VCaP (cell line): ENCODE measurements around the gene CNN2.

Experiments used
- H3K27ac ChIP-seq: fragments of 450-650 bp; 2 replicates; pipeline ENCODE4 v1.5.1; 2017
- TF ChIP-seq, protein P1 (sequence below): fragments of 450-650 bp; conservative IDR thresholded peaks from 2 replicates; pipeline ENCODE4 v1.5.1; 2017; ENCODE audit warnings: mild to moderate bottlenecking, moderate library complexity

Gene CNN2

DNA sequence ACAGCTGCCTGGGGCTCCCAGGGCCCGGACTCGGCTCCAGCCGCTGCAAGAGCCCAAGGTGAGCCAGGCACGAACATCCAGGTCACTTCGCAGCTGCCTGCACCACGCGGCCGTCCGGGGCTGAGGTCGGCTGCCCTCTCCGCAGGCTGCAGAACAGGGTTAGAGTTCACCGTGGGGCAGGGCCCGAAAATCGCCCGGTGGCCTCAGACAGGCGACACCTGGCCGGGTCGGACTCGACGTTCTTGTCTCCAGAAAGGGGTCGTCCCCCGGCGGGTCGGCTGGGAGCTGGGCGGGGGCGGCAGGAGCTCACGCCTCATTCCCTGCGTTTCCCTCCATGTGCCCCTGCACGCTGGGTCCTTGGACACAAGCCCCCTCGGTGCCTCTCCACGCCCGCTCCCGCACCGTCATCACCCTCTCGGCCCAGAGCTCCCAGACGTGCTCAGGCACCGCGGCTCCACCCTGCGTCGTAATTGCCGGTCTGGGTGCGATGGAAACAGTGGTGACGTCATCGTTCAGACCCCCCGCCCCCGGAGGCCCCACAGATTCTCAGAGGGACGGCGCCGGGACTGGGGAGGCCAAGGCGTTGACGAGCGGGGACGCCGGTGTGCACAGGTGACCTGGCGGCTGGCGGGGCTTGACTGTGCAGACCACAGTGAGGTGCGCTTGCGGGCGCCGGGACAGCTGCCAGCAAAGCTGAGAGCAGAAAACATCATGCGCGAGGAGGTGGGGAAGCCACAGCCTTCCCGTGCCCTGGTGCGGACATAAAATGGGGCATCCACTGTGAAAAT lies 30.2 kb upstream of the CNN2 start:
- no peak overlapping the region for H3K27ac ChIP-seq
- TF ChIP-seq, protein P1, sequence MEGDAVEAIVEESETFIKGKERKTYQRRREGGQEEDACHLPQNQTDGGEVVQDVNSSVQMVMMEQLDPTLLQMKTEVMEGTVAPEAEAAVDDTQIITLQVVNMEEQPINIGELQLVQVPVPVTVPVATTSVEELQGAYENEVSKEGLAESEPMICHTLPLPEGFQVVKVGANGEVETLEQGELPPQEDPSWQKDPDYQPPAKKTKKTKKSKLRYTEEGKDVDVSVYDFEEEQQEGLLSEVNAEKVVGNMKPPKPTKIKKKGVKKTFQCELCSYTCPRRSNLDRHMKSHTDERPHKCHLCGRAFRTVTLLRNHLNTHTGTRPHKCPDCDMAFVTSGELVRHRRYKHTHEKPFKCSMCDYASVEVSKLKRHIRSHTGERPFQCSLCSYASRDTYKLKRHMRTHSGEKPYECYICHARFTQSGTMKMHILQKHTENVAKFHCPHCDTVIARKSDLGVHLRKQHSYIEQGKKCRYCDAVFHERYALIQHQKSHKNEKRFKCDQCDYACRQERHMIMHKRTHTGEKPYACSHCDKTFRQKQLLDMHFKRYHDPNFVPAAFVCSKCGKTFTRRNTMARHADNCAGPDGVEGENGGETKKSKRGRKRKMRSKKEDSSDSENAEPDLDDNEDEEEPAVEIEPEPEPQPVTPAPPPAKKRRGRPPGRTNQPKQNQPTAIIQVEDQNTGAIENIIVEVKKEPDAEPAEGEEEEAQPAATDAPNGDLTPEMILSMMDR: no peak

DNA sequence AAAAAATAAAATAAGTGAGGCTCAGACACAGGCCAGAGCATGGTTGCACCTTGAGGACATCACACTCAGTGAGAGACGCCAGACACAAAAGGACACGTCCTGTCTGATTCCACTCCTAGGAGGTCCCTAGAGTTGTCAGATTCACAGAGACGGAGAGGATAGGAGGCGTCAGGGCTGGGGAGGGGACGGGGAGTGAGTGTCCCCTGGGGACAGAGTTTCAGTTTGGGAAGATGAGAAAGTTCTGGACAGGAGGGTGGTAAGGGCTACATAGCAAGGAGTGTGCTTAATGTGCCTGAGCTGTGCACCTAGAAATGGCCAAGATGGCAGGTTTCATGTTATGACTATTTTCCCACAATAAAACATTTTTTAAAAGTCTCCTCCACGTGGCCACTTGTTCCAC lies 28.3 kb upstream of the CNN2 start:
- TF ChIP-seq, protein P1: no peak

DNA sequence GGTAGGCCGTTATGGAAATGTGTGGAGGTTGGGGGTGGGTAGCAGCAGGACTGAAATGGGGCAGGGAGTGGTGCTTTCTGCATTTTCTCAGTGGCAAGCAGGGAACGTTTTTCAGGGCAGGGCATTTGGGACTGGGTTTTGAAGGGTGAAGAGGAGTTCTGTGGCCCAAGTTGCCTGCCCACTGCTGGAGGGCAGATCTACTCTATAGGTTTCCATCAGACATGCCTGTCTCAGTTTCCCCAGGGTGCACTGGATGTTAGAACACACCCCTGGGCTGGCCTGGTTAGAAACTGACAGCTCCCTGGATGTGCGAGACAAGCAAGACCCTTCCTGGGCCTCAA lies 27.1 kb upstream of the CNN2 start:
- H3K27ac ChIP-seq: no peak overlapping the region

More for the DNA sequence above, 28.3 kb upstream of the CNN2 start:
- no peak overlapping the region for H3K27ac ChIP-seq

DNA sequence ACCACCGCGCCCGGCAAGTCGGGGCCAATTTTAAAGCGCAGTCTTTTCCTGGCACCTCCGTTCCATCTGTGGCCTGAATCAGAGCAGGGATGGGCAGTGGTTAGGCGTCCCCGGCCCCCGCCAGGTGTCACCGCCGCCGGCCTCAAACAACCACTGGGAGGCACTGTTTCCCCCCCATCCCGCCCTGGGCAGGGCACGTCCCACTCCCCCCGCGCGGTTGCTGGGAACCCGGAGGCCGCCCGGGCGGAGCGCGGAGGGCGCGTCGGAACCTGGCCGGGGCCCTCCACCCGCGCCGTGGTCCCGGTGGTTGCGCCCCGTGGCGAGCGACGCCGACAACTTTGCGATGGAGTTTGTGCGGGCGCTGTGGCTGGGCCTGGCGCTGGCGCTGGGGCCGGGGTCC lies 26.3 kb upstream of the CNN2 start, which contains the start of gene GRIN3B:
GRIN3B (plus strand) TSS at position 325 of the 400 bp plus-strand sequence; CDS start at position 344, 19 bp downstream.
- H3K27ac ChIP-seq: no peak within 1 kb of the TSS
- TF ChIP-seq, protein P1: peak; percentile 75

More for the DNA sequence above, 27.1 kb upstream of the CNN2 start:
- TF ChIP-seq, protein P1: no peak

DNA sequence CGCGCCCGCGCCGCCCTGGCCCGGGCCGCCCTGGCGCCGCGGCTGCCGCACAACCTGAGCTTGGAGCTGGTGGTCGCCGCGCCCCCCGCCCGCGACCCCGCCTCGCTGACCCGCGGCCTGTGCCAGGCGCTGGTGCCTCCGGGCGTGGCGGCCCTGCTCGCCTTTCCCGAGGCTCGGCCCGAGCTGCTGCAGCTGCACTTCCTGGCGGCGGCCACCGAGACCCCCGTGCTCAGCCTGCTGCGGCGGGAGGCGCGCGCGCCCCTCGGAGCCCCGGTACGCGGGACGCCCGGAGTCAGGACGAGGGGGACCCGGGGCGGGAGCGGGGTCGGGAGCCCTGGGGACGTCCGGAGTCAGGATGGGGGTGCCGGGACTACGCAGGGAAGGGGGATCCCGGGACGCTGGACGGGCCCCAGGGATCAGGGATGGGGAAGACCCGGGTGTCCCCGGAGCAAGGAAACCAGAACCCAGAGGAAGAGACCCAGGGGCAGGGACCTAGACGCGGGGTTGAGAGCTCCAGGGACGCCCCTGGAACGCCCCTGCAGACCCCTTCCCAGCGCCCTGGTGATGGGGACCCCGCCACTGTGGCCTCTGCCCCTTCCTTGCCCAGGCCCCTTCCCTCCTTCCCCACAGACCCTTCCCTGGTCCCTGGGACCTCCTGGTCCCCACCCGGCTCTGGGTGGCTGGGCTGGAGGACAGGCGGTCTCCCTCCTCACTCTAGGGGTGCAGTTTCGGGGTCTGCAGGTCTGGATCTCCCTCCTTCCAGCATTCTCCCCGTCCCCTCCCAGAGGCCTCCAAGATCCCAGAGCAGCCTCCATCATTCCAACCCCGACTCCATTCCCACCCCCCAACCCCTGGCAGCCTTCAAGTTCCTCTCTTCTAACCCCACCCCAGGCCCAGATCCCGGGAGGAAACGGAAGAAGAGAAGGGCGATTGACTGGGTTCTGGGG lies 25.5 kb upstream of the CNN2 start:
- no peak overlapping the region for H3K27ac ChIP-seq
- TF ChIP-seq, protein P1: no peak

DNA sequence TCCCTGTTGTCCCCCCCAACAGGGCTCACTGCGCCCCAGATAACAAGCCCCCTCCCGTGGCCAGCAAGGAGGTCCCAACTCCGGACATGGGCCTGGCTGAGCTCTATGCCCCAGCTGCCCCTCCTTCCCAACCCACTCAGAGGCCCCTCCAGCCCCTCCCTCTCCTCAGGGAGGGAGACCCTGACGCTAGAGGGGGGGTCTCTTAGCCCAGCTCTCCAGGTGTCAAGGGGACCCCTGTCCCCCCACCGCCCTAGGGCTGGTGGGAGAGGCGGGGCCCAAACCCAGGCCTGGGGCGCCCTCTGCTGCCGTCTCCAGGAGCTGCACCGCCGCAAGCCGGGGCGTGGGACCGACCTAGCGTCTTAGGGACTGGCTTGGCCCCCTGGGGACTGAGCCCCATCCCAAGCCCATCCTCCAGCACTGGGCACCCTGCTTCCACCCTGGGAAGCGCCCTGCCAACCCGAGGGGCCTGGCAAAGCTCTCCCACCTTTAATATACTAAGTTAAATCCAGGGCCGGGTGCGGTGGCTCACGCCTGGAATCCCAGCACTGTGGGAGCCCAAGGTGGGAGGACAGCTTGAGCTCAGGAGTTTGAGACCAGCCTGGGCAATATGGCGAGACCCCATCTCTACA lies 24.8 kb upstream of the CNN2 start:
- no peak overlapping the region for H3K27ac ChIP-seq
- TF ChIP-seq, protein P1: peak; percentile 93

DNA sequence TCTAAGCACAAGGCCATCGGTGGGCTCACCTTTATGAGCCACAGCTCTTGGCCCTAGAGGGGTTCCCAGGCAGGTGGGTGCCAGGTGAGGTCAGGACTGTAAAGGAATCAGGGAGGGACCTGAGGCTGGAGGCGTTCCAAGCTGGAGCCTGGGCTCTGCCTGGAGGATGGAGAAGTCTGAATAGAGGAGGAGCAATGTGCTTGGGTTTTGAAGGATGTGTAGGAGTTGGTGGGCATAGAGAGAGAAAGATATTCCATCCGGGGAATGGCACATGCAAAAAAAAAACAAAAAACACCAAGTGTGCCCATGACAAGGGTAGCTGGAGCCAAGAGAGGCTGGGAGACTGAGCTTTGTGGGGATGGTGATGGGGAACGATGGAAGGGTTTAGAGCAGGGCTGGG lies 23.8 kb upstream of the CNN2 start:
- TF ChIP-seq, protein P1: no peak
- H3K27ac ChIP-seq: no peak overlapping the region
